Activated T-helper 9 cell treated with anti-CD3 and anti-CD28 coated beads, Interleukin-2, amount 50 U/mL, for 16 hours (primary cell): ENCODE results near the gene LMTK2.

ENCODE experiments used
- DNase-seq: peaks from one replicate; pipeline ENCODE4 v3.0.0-alpha.2; 2020; ENCODE audit warnings: low read depth

Gene LMTK2

GRCh38 chr7:98106647-98107312, at the start of gene LMTK2:
TSS of gene LMTK2 (plus strand) at chr7:98106862. CDS start at chr7:98107178, 316 bp downstream.
- DNase-seq: peak; percentile 95

- no peak for DNase-seq
Measured at GRCh38 chr7:98057157-98057556, 49.5 kb upstream of the LMTK2 start.

- no peak for DNase-seq
Measured at GRCh38 chr7:98058186-98058585, 48.5 kb upstream of the LMTK2 start.

- DNase-seq: no peak
Measured at GRCh38 chr7:98064233-98064632, 42.4 kb upstream of the LMTK2 start.

GRCh38 chr7:98066208-98066607, 40.5 kb upstream of the LMTK2 start:
- DNase-seq: no peak

- DNase-seq: no peak
Measured at GRCh38 chr7:98066934-98067507, 39.6 kb upstream of the LMTK2 start.

- DNase-seq: no peak
Measured at GRCh38 chr7:98073047-98073446, 33.6 kb upstream of the LMTK2 start.

GRCh38 chr7:98075801-98076200, 30.9 kb upstream of the LMTK2 start:
- no peak for DNase-seq

- no peak for DNase-seq
Measured at GRCh38 chr7:98077762-98078161, 28.9 kb upstream of the LMTK2 start.

GRCh38 chr7:98078197-98078870, 28.3 kb upstream of the LMTK2 start:
- DNase-seq: no peak

- DNase-seq: no peak
Measured at GRCh38 chr7:98079891-98080648, 26.6 kb upstream of the LMTK2 start.

- DNase-seq: no peak
Measured at GRCh38 chr7:98081319-98081718, 25.3 kb upstream of the LMTK2 start.

- no peak for DNase-seq
Measured at GRCh38 chr7:98084631-98085030, 22.0 kb upstream of the LMTK2 start.

GRCh38 chr7:98085674-98086073, 21.0 kb upstream of the LMTK2 start:
- DNase-seq: no peak

GRCh38 chr7:98086281-98086718, 20.4 kb upstream of the LMTK2 start:
- DNase-seq: no peak

GRCh38 chr7:98088109-98088508, 18.6 kb upstream of the LMTK2 start:
- no peak for DNase-seq

GRCh38 chr7:98090116-98090515, 16.5 kb upstream of the LMTK2 start:
- DNase-seq: no peak

- DNase-seq: no peak
Measured at GRCh38 chr7:98091061-98091460, 15.6 kb upstream of the LMTK2 start.

- no peak for DNase-seq
Measured at GRCh38 chr7:98091523-98091922, 15.1 kb upstream of the LMTK2 start.

GRCh38 chr7:98097042-98097645, 9.5 kb upstream of the LMTK2 start:
- DNase-seq: no peak

GRCh38 chr7:98100088-98100487, 6.6 kb upstream of the LMTK2 start:
- DNase-seq: no peak

GRCh38 chr7:98102170-98102569, 4.5 kb upstream of the LMTK2 start:
- no peak for DNase-seq
